DOHH2 (cell line): ENCODE results near the gene TP53BP2.

Experiments
- H3F3A ChIP-seq: fragments of 200-600 bp; sonication (generic), shearing (Covaris generic); 2 replicates; pipeline ENCODE4 v1.6.0; 2016; ENCODE audit warnings: antibody characterized with exemption, mild to moderate bottlenecking; ENCODE audit not compliant: control insufficient read depth, insufficient read depth
- H3K27ac ChIP-seq: fragments of 200-600 bp; sonication (generic); 2 replicates; pipeline ENCODE4 v1.5.1; 2014; ENCODE audit warnings: low read depth, mild to moderate bottlenecking, low read length, moderate library complexity
- H3K27me3 ChIP-seq: fragments of 200-600 bp; sonication (generic); 2 replicates; pipeline ENCODE4 v1.6.1; 2014; ENCODE audit warnings: mild to moderate bottlenecking, low read length, mixed read lengths; ENCODE audit not compliant: control insufficient read depth
- H3K36me3 ChIP-seq: fragments of 200-600 bp; sonication (generic); 2 replicates; pipeline ENCODE4 v1.6.1; 2014; ENCODE audit warnings: mild to moderate bottlenecking, low read length, moderate library complexity, mixed read lengths; ENCODE audit not compliant: control insufficient read depth
- H3K4me1 ChIP-seq: fragments of 200-600 bp; sonication (generic); 2 replicates; pipeline ENCODE4 v1.6.1; 2014; ENCODE audit warnings: mild to moderate bottlenecking, low read length, mixed read lengths; ENCODE audit not compliant: control insufficient read depth
- H3K4me2 ChIP-seq: fragments of 200-600 bp; sonication (generic); 2 replicates; pipeline ENCODE4 v1.6.0; 2014; ENCODE audit warnings: mild to moderate bottlenecking, low read length, moderate library complexity
- H3K4me3 ChIP-seq: fragments of 200-600 bp; sonication (generic); 2 replicates; pipeline ENCODE4 v1.5.1; 2014; ENCODE audit warnings: mild to moderate bottlenecking, low read length, mixed read lengths
- H3K79me2 ChIP-seq: fragments of 200-600 bp; sonication (generic); 2 replicates; pipeline ENCODE4 v1.6.1; 2014; ENCODE audit warnings: mild to moderate bottlenecking, low read length, mixed read lengths; ENCODE audit not compliant: control insufficient read depth
- H3K9me2 ChIP-seq: fragments of 200-600 bp; sonication (generic); replicated peaks from 2 replicates; pipeline ENCODE4 v1.6.1; 2014; ENCODE audit warnings: mild to moderate bottlenecking, low read length, mixed read lengths; ENCODE audit not compliant: control insufficient read depth
- H3K9me3 ChIP-seq: fragments of 200-600 bp; sonication (generic); 2 replicates; pipeline ENCODE4 v1.6.1; 2014; ENCODE audit warnings: antibody characterized with exemption, low read length, mixed read lengths; ENCODE audit not compliant: control insufficient read depth, insufficient read depth
- H4K20me1 ChIP-seq: fragments of 200-600 bp; sonication (generic); 2 replicates; pipeline ENCODE4 v1.6.0; 2014; ENCODE audit warnings: low read depth, mild to moderate bottlenecking, antibody characterized with exemption, low read length, moderate library complexity; ENCODE audit not compliant: control insufficient read depth, insufficient read depth
- CTCF ChIP-seq: fragments of 200-600 bp; sonication (generic); IDR thresholded peaks from one replicate; pipeline ENCODE4 v1.5.1; 2014; ENCODE audit warnings: antibody characterized with exemption, mild to moderate bottlenecking, low read depth, low read length; ENCODE audit not compliant: poor library complexity, severe bottlenecking
- EZH2phosphoT487 ChIP-seq: fragments of 200-600 bp; sonication (generic); IDR thresholded peaks from 2 replicates; pipeline ENCODE4 v1.6.1; 2017; ENCODE audit warnings: borderline replicate concordance, mild to moderate bottlenecking, antibody characterized with exemption, low read length, moderate library complexity, mixed read lengths

Gene TP53BP2

GRCh38 chr1:223793716-223794115 is 52.0 kb downstream of the TP53BP2 start:
- Histone ChIP-seq H3K4me2 (no peak overlapping the region), H3F3A (no peaks in the 10 kb centered on the region), H3K4me1 (peaks cover 8% of the 10 kb centered on the region), H3K9me3 (no peaks in the 10 kb centered on the region), H3K9me2 (no peaks in the 10 kb centered on the region), H3K36me3 (peaks cover 44% of the 10 kb centered on the region), H4K20me1 (no peaks in the 10 kb centered on the region), H3K27ac (no peak overlapping the region), H3K79me2 (no peaks in the 10 kb centered on the region), H3K27me3 (no peaks in the 10 kb centered on the region), H3K4me3 (no peak overlapping the region)
- TF ChIP-seq CTCF: no peak
- no peak for TF ChIP-seq EZH2phosphoT487

DNA sequence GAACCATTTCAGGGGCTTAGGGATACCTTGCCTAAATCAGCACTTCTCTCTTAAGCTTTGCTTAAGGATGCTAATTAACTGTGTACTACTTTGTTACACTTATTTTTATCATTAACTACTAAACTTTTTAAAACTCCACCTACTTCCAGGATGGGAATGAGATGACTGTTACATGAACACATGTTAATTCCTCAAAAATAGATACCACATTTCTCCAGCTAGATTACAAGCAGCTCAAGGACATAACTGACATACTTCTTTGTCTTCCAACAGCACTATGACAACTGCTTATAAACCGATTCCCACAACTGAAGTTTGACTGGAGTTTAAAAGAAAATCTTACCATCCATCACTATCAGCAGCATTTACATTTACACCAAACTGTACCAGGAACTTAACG is 53.7 kb downstream of the TP53BP2 start:
- Histone ChIP-seq H3K27me3 (no peaks in the 10 kb centered on the region), H3K27ac (no peak overlapping the region), H3K9me3 (no peaks in the 10 kb centered on the region), H4K20me1 (no peaks in the 10 kb centered on the region), H3K4me3 (no peak overlapping the region), H3K36me3 (peaks cover 36% of the 10 kb centered on the region), H3K9me2 (no peaks in the 10 kb centered on the region), H3K4me1 (peaks cover 8% of the 10 kb centered on the region), H3F3A (no peaks in the 10 kb centered on the region), H3K79me2 (no peaks in the 10 kb centered on the region), H3K4me2 (no peak overlapping the region)
- TF ChIP-seq EZH2phosphoT487 (no peak), CTCF (no peak)

DNA sequence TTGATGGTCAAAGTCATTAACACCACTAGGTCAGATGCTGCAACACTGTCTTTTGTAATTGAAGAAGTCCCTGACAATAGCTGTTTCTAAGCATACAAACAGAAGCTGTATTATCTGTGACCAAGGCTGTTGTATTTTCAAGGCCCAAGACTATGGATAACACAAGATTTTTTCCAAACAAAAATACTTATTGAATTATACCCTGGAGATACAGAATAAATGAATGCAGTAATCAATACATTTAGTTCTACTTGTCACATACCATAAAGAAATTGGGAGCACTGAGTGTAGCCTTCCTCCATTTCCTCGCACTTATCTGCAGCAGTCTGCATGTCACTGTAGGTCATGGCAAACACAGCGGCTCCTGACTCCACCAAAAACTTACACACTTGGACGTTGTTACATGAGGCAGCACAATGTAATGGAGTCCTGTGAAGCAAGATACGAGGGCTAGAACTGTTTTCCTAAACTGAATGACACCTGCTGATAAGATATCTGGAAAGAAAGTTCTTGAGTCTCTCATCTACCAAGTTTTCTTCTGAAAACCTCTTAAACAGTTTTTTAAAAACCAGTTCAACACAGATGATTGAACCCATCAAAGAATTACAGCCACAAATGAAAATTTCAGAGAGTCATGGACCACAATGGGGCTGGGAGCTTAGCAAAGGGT is 56.9 kb downstream of the TP53BP2 start:
- Histone ChIP-seq H3K4me1 (peaks cover 8% of the 10 kb centered on the region), H3K27me3 (no peaks in the 10 kb centered on the region), H3K27ac (no peak overlapping the region), H3F3A (no peaks in the 10 kb centered on the region), H3K4me3 (no peak overlapping the region), H3K4me2 (no peak overlapping the region), H3K36me3 (peaks cover 27% of the 10 kb centered on the region), H3K9me3 (no peaks in the 10 kb centered on the region), H3K79me2 (no peaks in the 10 kb centered on the region), H3K9me2 (no peaks in the 10 kb centered on the region), H4K20me1 (no peaks in the 10 kb centered on the region)
- TF ChIP-seq EZH2phosphoT487: no peak
- TF ChIP-seq CTCF: no peak
